Memory B cell (primary cell): ENCODE data around the gene CPA3.

ENCODE experiments used
- ATAC-seq: fragments of 150-1000 bp; cut with Tn5 transposase; 2 replicates; pipeline ENCODE4 v1.10.0; 2021; ENCODE audit warnings: low read depth, mild to moderate bottlenecking, moderate library complexity
- DNase-seq, 2 donors: peaks; one replicate each; pipeline ENCODE4 v3.0.0; 2022; ENCODE audit warnings: low spot score in 2 of 2
- H3K27ac Mint-ChIP-seq: one replicate; pipeline ENCODE4 v1.8.0; 2022; ENCODE audit warnings: mild to moderate bottlenecking, moderate library complexity, mixed read lengths
- H3K27me3 Mint-ChIP-seq: one replicate; pipeline ENCODE4 v1.8.0; 2022; ENCODE audit warnings: mixed read lengths
- H3K36me3 Mint-ChIP-seq: one replicate; pipeline ENCODE4 v1.8.0; 2022; ENCODE audit warnings: mild to moderate bottlenecking, mixed read lengths
- H3K4me1 Mint-ChIP-seq: one replicate; pipeline ENCODE4 v1.8.0; 2022; ENCODE audit warnings: mixed read lengths
- H3K4me3 Mint-ChIP-seq: one replicate; pipeline ENCODE4 v1.8.0; 2022; ENCODE audit warnings: mild to moderate bottlenecking, moderate library complexity, mixed read lengths
- H3K9me3 Mint-ChIP-seq: one replicate; pipeline ENCODE4 v1.8.0; 2022; ENCODE audit warnings: mixed read lengths

The CPA3 gene

GRCh38 chr3:148945116-148945515 lies 80.0 kb downstream of the CPA3 start:
- Mint-ChIP-seq H3K4me3 (no peak overlapping the region), H3K36me3 (no peaks in the 10 kb centered on the region), H3K27ac (no peak overlapping the region), H3K9me3 (no peaks in the 10 kb centered on the region), H3K4me1 (peaks cover 3% of the 10 kb centered on the region), H3K27me3 (no peaks in the 10 kb centered on the region)
- no peak for ATAC-seq
- DNase-seq: no peak
